ENCODE data around the gene SPTSSA. TPM values are rescaled to one million over a fixed set of nuclear protein-coding genes. Genes with fewer than 3 reads are reported as not detected.

Gene SPTSSA
- total and polyA plus RNA-seq, 10 of the 15 experiments (the other 5 are each of a cell fraction or from before 2014, with no cell fraction given), result 9.3 to 37.7 (median 21.0) TPM

DNA sequence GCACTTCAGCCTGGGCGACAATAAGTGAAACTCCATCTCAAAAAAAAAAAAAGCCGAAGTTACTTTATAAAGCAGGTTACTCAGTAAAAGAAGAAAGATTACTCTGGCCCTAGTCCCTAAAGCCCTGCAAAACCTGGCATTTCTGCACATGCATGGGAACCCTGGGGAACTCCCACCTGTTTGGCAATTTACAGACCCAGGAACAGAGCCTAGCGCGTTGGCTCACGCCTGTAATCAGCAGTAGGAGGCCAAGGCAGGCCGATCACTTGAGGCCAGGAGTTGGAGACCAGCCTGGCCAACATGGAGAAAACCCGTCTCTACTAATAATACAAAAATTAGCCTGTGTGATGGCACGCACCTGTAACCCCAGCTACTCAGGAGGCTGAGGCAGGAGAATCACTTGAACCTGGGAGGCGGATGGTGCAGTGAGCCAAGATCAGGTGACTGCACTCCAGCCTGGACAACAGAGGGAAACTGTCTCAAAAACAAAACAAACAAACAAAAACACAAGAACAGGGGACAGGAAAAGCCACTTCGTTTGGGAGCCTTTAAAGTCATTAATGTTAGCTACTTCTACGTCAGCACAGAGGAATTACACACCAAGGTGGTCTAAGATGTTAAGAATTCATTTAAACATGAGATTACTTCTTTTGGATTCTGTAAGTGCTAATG, 34.1 kb upstream of the SPTSSA start (continued):
- TF ChIP-seq FOXK2 (IDR thresholded peaks at IDR 0.05), result no peak
- TF ChIP-seq EZH2 (IDR thresholded peaks at IDR 0.05; ENCODE audit: borderline replicate concordance, control insufficient read depth, low read depth, low read length), result no peak
- no peak for TF ChIP-seq POLR2AphosphoS5 (IDR thresholded peaks at IDR 0.05; ENCODE audit: low read length)
- TF ChIP-seq EED (IDR thresholded peaks at IDR 0.05; ENCODE audit: low read depth), result no peak

GRCh38 chr14:34489324-34489723, 27.3 kb upstream of the SPTSSA start:
- FAIRE-seq, result no peak
- no TSS peak for BruUV-seq (replicated peaks)
- Histone ChIP-seq H3K4me1 (ENCODE audit: control insufficient read depth, insufficient read depth, low read length) (no peaks in the 10 kb centered on the region), H4K20me1 (ENCODE audit: control insufficient read depth, insufficient read depth) (no peaks in the 10 kb centered on the region), H3K36me3 (ENCODE audit: control insufficient read depth in 2 of 2, insufficient read depth in 2 of 2, low read length in 1 of 2) (no peaks in the 10 kb centered on the region), H3K9ac (ENCODE audit: control insufficient read depth, insufficient read depth, low read length) (no peak overlapping the region), H3K4me3 (no peak overlapping the region), H3K27me3 (replicated peaks in 1 of 2; ENCODE audit: control insufficient read depth in 2 of 2, insufficient read depth in 2 of 2, low read length in 1 of 2) (no peaks in the 10 kb centered on the region), H3K27ac (ENCODE audit: control insufficient read depth, insufficient read depth) (no peak overlapping the region), H2AFZ (ENCODE audit: control insufficient read depth, low read depth, low read length) (no peak overlapping the region), H3K79me2 (ENCODE audit: control insufficient read depth, insufficient read depth, low read length) (no peaks in the 10 kb centered on the region), H3K4me2 (ENCODE audit: control insufficient read depth, insufficient read depth) (no peak overlapping the region), H3K9me3 (replicated peaks; ENCODE audit: control insufficient read depth, insufficient read depth, low read length) (no peaks in the 10 kb centered on the region)
- ChIA-PET CTCF (no interaction called here), POLR2A (no interaction called here), SMC1A (ENCODE audit: uncharacterized antibody, unreplicated experiment) (no interaction called here), RAD21 (ENCODE audit: unreplicated experiment) (no interaction called here)
- ATAC-seq, result no peak
- in situ Hi-C loops (cut with MboI) (no loop called here), intact Hi-C loops (cut with micrococcal nuclease; ENCODE audit: unreplicated experiment) (no loop called here)
- WGBS (ENCODE audit: insufficient coverage, insufficient replicate concordance, low lambda C conversion rate, missing lambda C conversion rate), result 0% methylated on average over 1 of the region's 1 CpG
- DNase-seq (ENCODE audit: low read depth, low spot score), result no peak
- TF ChIP-seq SUZ12 (IDR thresholded peaks at IDR 0.05; ENCODE audit: unreplicated experiment) (no peak), BMI1 (IDR thresholded peaks at IDR 0.05; ENCODE audit: borderline replicate concordance) (no peak)

GRCh38 chr14:34488528-34488927, 26.5 kb upstream of the SPTSSA start:
- H4K20me1 ChIP-seq (ENCODE audit: control insufficient read depth, insufficient read depth), result no peaks in the 10 kb centered on the region
- no peak for ATAC-seq
- no peak for DNase-seq (ENCODE audit: low read depth, low spot score)
- H3K4me3 ChIP-seq, result no peak overlapping the region
- no peak for FAIRE-seq
- POLR2A ChIA-PET, result no interaction called here
- H3K27ac ChIP-seq (ENCODE audit: control insufficient read depth, insufficient read depth), result no peak overlapping the region
- SMC1A ChIA-PET (ENCODE audit: uncharacterized antibody, unreplicated experiment), result interaction anchor here (0.6 kb wide), 1 partner anchor 427 kb away, joined by 3 read pairs; no protein-coding TSS in a partner anchor
- in situ Hi-C loops (cut with MboI) (no loop called here), intact Hi-C loops (cut with micrococcal nuclease; ENCODE audit: unreplicated experiment) (no loop called here)
- H3K4me1 ChIP-seq (ENCODE audit: control insufficient read depth, insufficient read depth, low read length), result no peaks in the 10 kb centered on the region
- CTCF ChIA-PET, result no interaction called here
- no peaks in the 10 kb centered on the region for H3K27me3 ChIP-seq (replicated peaks in 1 of 2; ENCODE audit: control insufficient read depth in 2 of 2, insufficient read depth in 2 of 2, low read length in 1 of 2)
- no peaks in the 10 kb centered on the region for H3K9me3 ChIP-seq (replicated peaks; ENCODE audit: control insufficient read depth, insufficient read depth, low read length)
- RAD21 ChIA-PET (ENCODE audit: unreplicated experiment), result no interaction called here
- no TSS peak for BruUV-seq (replicated peaks)
- H3K4me2 ChIP-seq (ENCODE audit: control insufficient read depth, insufficient read depth), result no peak overlapping the region
- H3K79me2 ChIP-seq (ENCODE audit: control insufficient read depth, insufficient read depth, low read length), result no peaks in the 10 kb centered on the region
- 85% methylated on average over 7 of the region's 7 CpGs for WGBS (ENCODE audit: insufficient coverage, insufficient replicate concordance, low lambda C conversion rate, missing lambda C conversion rate)
- no peaks in the 10 kb centered on the region for H3K36me3 ChIP-seq (ENCODE audit: control insufficient read depth in 2 of 2, insufficient read depth in 2 of 2, low read length in 1 of 2)
- H3K9ac ChIP-seq (ENCODE audit: control insufficient read depth, insufficient read depth, low read length), result no peak overlapping the region
- no peak overlapping the region for H2AFZ ChIP-seq (ENCODE audit: control insufficient read depth, low read depth, low read length)
- TF ChIP-seq NR2F1 (conservative IDR thresholded peaks at IDR 0.05) (no peak), HDAC6 (IDR thresholded peaks at IDR 0.05; ENCODE audit: unreplicated experiment) (no peak), NFYA (IDR thresholded peaks at IDR 0.05; ENCODE audit: borderline replicate concordance, low read depth, low read length) (no peak), RFX5 (IDR thresholded peaks at IDR 0.05; ENCODE audit: low read depth, low read length) (no peak), BMI1 (IDR thresholded peaks at IDR 0.05; ENCODE audit: borderline replicate concordance) (no peak), BHLHE40 (IDR thresholded peaks at IDR 0.05; ENCODE audit: borderline replicate concordance in 1 of 2, low read depth in 2 of 2, low read length in 1 of 2) (no peak), ETV6 (conservative IDR thresholded peaks at IDR 0.05 in 1 of 2, IDR thresholded peaks at IDR 0.05 in 1 of 2; ENCODE audit: borderline replicate concordance in 1 of 2, low read depth in 1 of 2) (no peak), EZH2 (IDR thresholded peaks at IDR 0.05; ENCODE audit: borderline replicate concordance, control insufficient read depth, low read depth, low read length) (no peak), SUZ12 (IDR thresholded peaks at IDR 0.05; ENCODE audit: unreplicated experiment) (no peak), SPI1 (IDR thresholded peaks at IDR 0.05; ENCODE audit: borderline replicate concordance, insufficient read depth, low read depth, low read length) (no peak), ELK1 (IDR thresholded peaks at IDR 0.05; ENCODE audit: low read depth, low read length) (no peak), SREBF1 (IDR thresholded peaks at IDR 0.05; ENCODE audit: low read length) (no peak), DPF2 (IDR thresholded peaks at IDR 0.05) (no peak)
